TTC549 (cell line): ENCODE measurements around the gene PCAT6.

Source experiments
- FAIRE-seq: peaks from 2 replicates; lab custom pipeline; 2012; peaks lifted over from hg19 to GRCh38; lab: Jason Lieb, UNC

PCAT6 gene

GRCh38 chr1:202850593-202851362, 40.0 kb downstream of the PCAT6 start:
- FAIRE-seq = no peak

GRCh38 chr1:202852163-202852904, 41.6 kb downstream of the PCAT6 start:
- peak; percentile 75 for FAIRE-seq

- FAIRE-seq = no peak
Measured at GRCh38 chr1:202854787-202855186, 44.0 kb downstream of the PCAT6 start.

- no peak for FAIRE-seq
Measured at GRCh38 chr1:202856014-202856413, 45.3 kb downstream of the PCAT6 start.

- no peak for FAIRE-seq
Measured at GRCh38 chr1:202857136-202857610, 46.4 kb downstream of the PCAT6 start.

GRCh38 chr1:202858331-202858730, 47.6 kb downstream of the PCAT6 start:
- no peak for FAIRE-seq

GRCh38 chr1:202858789-202859414, 48.1 kb downstream of the PCAT6 start:
- no peak for FAIRE-seq

- FAIRE-seq = no peak
Measured at GRCh38 chr1:202860744-202861419, 50.1 kb downstream of the PCAT6 start.
